Measurements from ENCODE around the gene PROC.

PROC gene

GRCh38 chr2:127418300-127419111 is at the start of gene PROC:
Gene PROC, plus strand, starts transcription at chr2:127418427. Its CDS starts 1,516 bp downstream, at chr2:127419943.
- DNase-seq: no peak

- DNase-seq: no peak
Measured at GRCh38 chr2:127370010-127370409, 48.2 kb upstream of the PROC start.

GRCh38 chr2:127371037-127371436 is 47.2 kb upstream of the PROC start:
- no peak for DNase-seq

- no peak for DNase-seq
Measured at GRCh38 chr2:127373362-127374083, 44.7 kb upstream of the PROC start.

GRCh38 chr2:127376257-127376656 is 42.0 kb upstream of the PROC start:
- no peak for DNase-seq

GRCh38 chr2:127377262-127377661 is 41.0 kb upstream of the PROC start:
- no peak for DNase-seq

- no peak for DNase-seq
Measured at GRCh38 chr2:127378720-127379119, 39.5 kb upstream of the PROC start.

GRCh38 chr2:127379712-127380355 is 38.4 kb upstream of the PROC start:
- DNase-seq: no peak

- DNase-seq: no peak
Measured at GRCh38 chr2:127381762-127382161, 36.5 kb upstream of the PROC start.

- DNase-seq: no peak
Measured at GRCh38 chr2:127382831-127383230, 35.4 kb upstream of the PROC start.

- DNase-seq: no peak
Measured at GRCh38 chr2:127384529-127384928, 33.7 kb upstream of the PROC start.

GRCh38 chr2:127386246-127386645 is 32.0 kb upstream of the PROC start:
- DNase-seq: no peak

GRCh38 chr2:127386764-127387654 is 31.2 kb upstream of the PROC start:
- peak; percentile 83 for DNase-seq

- peak; percentile 94 for DNase-seq
Measured at GRCh38 chr2:127387655-127388422, 30.4 kb upstream of the PROC start, which contains the start of gene MAP3K2. Gene MAP3K2, minus strand, starts transcription at chr2:127387975. Its CDS starts 44,846 bp downstream, at chr2:127343129.

GRCh38 chr2:127388423-127389164 is 29.6 kb upstream of the PROC start:
- peak; percentile 68 for DNase-seq

- peak; percentile 47 for DNase-seq
Measured at GRCh38 chr2:127389778-127390435, 28.3 kb upstream of the PROC start.

GRCh38 chr2:127392133-127392827 is 25.9 kb upstream of the PROC start:
- DNase-seq: no peak

GRCh38 chr2:127392828-127393578 is 25.2 kb upstream of the PROC start:
- DNase-seq: no peak

- DNase-seq: no peak
Measured at GRCh38 chr2:127394492-127394891, 23.7 kb upstream of the PROC start.
